Lower leg skin (tissue), 3 donors: ENCODE measurements around the gene ATP13A3.

ENCODE experiments used
- POLR2A ChIP-seq, 2 donors: fragments of 450-650 bp; IDR thresholded peaks; one replicate each; pipeline ENCODE4 v1.6.1; 2016 to 2017; ENCODE audit warnings: antibody characterized with exemption in 2 of 2, mild to moderate bottlenecking in 1 of 2, moderate library complexity in 1 of 2
- TF ChIP-seq, protein P1 (sequence below), 3 donors: fragments of 450-650 bp; IDR thresholded peaks; one replicate each; pipeline ENCODE4 v1.5.1; 2016; ENCODE audit warnings: antibody characterized with exemption in 3 of 3, mild to moderate bottlenecking in 3 of 3, moderate library complexity in 2 of 3

DNA sequence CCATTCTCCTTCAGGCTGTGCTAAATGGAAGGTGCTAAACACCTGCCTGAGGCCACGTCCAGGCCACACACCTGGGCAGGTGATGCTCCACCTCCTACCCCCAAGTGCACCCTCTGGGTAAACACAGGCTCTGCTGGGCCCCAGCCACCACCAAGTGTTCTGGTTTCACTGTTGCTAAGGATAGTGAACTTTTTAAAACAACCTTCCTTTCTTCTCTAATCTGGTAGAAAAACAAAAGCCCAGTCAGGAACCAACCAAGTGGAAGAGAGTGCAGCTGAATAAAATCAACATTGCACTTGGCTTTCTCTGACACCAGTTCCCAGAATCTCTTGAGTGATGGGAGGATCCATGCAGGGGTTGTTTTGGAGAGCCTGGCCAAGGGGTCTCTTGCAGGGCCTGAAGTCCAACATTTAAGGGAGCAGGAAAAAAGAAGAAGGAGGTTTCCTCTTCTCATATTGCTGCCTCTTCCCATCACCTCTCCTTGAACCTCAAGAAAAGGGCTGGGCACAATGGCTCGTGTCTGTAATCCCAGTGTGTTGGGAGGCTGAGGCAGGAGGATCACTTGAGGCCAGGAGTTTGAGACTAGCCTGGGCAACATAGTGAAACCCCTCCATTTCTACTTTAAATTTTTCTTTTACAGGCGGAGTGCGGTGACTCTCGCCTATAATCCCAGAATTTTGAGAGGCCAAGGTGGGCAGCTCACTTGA is 26.2 kb upstream of the ATP13A3 start:
- TF ChIP-seq, protein P1, sequence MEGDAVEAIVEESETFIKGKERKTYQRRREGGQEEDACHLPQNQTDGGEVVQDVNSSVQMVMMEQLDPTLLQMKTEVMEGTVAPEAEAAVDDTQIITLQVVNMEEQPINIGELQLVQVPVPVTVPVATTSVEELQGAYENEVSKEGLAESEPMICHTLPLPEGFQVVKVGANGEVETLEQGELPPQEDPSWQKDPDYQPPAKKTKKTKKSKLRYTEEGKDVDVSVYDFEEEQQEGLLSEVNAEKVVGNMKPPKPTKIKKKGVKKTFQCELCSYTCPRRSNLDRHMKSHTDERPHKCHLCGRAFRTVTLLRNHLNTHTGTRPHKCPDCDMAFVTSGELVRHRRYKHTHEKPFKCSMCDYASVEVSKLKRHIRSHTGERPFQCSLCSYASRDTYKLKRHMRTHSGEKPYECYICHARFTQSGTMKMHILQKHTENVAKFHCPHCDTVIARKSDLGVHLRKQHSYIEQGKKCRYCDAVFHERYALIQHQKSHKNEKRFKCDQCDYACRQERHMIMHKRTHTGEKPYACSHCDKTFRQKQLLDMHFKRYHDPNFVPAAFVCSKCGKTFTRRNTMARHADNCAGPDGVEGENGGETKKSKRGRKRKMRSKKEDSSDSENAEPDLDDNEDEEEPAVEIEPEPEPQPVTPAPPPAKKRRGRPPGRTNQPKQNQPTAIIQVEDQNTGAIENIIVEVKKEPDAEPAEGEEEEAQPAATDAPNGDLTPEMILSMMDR (IDR thresholded peaks at IDR 0.05), result no peak
- no peak for TF ChIP-seq POLR2A (IDR thresholded peaks at IDR 0.05)
